ENCODE measurements around the gene GRB7. TPM values are rescaled to one million over a fixed set of nuclear protein-coding genes. Genes with fewer than 3 reads are reported as not detected.
A peak's percentile ranks its signal among the peaks of the same experiment; 100 is the strongest.

The GRB7 gene
- total and polyA plus RNA-seq, 10 of the 15 experiments (the other 5 are each of a cell fraction or from before 2014, with no cell fraction given), result 0.05 to 0.34 (median 0.19) TPM; not detected in 4

DNA sequence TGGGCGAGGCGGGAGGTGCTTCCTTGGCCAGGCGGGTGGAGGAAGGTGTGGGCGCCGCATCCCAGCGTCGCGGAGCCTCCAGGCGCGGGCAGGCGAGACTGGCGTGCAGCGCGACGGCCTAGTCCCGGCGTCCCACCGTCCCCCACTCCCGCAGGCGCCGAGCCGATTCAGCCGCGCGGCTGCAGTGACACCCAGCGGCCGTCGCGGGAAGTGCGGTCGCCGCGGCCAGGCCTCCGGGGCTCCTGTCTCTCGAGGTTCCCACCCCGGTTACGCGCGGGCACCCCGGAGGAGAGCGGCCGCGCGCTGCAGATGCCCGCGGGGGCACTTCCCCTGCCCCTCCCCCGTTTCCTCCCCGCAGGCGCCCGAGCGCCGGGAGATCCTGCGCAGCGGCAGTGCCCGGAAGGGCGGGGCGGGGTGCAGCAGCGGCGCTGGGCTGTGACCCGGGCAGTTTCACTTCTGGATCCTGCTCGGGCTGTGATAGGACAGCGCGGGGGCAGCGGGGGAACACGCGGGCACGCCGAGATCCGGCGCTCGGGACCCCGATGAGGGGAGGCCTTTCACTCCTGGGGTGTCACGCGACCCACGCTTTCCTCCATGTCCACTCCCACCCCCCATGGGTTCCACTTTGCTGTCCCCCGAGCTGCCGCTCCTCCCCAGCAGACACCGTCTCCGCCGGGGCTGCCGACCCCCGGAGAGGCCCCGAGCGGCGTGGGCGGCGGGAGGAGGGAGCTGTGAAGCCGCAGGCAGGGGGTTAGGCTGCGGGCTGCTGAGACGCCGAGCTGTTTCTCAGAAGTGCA is 16.6 kb downstream of the GRB7 start (continued):
- TF ChIP-seq SPI1 (IDR thresholded peaks at IDR 0.05; ENCODE audit: borderline replicate concordance, insufficient read depth, low read depth, low read length) (peak; percentile 78), BMI1 (IDR thresholded peaks at IDR 0.05; ENCODE audit: borderline replicate concordance) (peak; percentile 53; the same call in 1 of the 2 replicates), YY1 (IDR thresholded peaks at IDR 0.05; ENCODE audit: low read depth, low read length) (peak; percentile 48), CEBPB (IDR thresholded peaks at IDR 0.05; ENCODE audit: borderline replicate concordance in 1 of 2, low read depth in 2 of 2, low read length in 2 of 2) (no peak), NFYA (IDR thresholded peaks at IDR 0.05; ENCODE audit: borderline replicate concordance, low read depth, low read length) (no peak), CREB1 (IDR thresholded peaks at IDR 0.05; ENCODE audit: low read depth) (peak; percentile 63; the same call in 1 of the 2 replicates), NR2C2 (IDR thresholded peaks at IDR 0.05; ENCODE audit: borderline replicate concordance, control insufficient read depth, insufficient read length, low read depth) (no peak), STAT3 (IDR thresholded peaks at IDR 0.05; ENCODE audit: low read depth, low read length) (no peak), YBX1 (IDR thresholded peaks at IDR 0.05) (no peak), BHLHE40 (IDR thresholded peaks at IDR 0.05; ENCODE audit: borderline replicate concordance in 1 of 2, low read depth in 2 of 2, low read length in 1 of 2) (peak; percentile 93 to 96), KDM1A (IDR thresholded peaks at IDR 0.05; ENCODE audit: borderline replicate concordance) (no peak), CHD4 (IDR thresholded peaks at IDR 0.05) (no peak), RELA (IDR thresholded peaks at IDR 0.05; ENCODE audit: borderline replicate concordance, partially characterized antibody) (no peak), RCOR1 (conservative IDR thresholded peaks at IDR 0.05; ENCODE audit: low read depth, low read length) (0 out of 2 replicates have a peak, but pooled peaks have one; percentile 47), NFYB (IDR thresholded peaks at IDR 0.05; ENCODE audit: insufficient read depth, low read depth, low read length) (peak; percentile 69; the same call in 1 of the 2 replicates), FOXM1 (IDR thresholded peaks at IDR 0.05; ENCODE audit: low read depth, low read length) (peak; percentile 15; the same call in 1 of the 2 replicates), WRNIP1 (IDR thresholded peaks at IDR 0.05; ENCODE audit: borderline replicate concordance, low read depth, low read length) (no peak), CHD1 (IDR thresholded peaks at IDR 0.05; ENCODE audit: low read depth, low read length) (0 out of 2 replicates have a peak, but pooled peaks have one; percentile 58), EED (IDR thresholded peaks at IDR 0.05; ENCODE audit: low read depth) (peak; percentile 90), RAD21 (IDR thresholded peaks at IDR 0.05; ENCODE audit: insufficient read depth, low read depth, low read length) (peak; percentile 80), KLF5 (IDR thresholded peaks at IDR 0.05; ENCODE audit: partially characterized antibody) (no peak), ZNF207 (IDR thresholded peaks at IDR 0.05; ENCODE audit: borderline replicate concordance) (peak; percentile 76; the same call in 1 of the 2 replicates), SREBF2 (IDR thresholded peaks at IDR 0.05; ENCODE audit: low read length) (no peak)
- TF ChIP-seq, protein P1, sequence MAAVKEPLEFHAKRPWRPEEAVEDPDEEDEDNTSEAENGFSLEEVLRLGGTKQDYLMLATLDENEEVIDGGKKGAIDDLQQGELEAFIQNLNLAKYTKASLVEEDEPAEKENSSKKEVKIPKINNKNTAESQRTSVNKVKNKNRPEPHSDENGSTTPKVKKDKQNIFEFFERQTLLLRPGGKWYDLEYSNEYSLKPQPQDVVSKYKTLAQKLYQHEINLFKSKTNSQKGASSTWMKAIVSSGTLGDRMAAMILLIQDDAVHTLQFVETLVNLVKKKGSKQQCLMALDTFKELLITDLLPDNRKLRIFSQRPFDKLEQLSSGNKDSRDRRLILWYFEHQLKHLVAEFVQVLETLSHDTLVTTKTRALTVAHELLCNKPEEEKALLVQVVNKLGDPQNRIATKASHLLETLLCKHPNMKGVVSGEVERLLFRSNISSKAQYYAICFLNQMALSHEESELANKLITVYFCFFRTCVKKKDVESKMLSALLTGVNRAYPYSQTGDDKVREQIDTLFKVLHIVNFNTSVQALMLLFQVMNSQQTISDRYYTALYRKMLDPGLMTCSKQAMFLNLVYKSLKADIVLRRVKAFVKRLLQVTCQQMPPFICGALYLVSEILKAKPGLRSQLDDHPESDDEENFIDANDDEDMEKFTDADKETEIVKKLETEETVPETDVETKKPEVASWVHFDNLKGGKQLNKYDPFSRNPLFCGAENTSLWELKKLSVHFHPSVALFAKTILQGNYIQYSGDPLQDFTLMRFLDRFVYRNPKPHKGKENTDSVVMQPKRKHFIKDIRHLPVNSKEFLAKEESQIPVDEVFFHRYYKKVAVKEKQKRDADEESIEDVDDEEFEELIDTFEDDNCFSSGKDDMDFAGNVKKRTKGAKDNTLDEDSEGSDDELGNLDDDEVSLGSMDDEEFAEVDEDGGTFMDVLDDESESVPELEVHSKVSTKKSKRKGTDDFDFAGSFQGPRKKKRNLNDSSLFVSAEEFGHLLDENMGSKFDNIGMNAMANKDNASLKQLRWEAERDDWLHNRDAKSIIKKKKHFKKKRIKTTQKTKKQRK (IDR thresholded peaks at IDR 0.05; ENCODE audit: low read depth, low read length), result no peak; the same call in 1 of the 2 replicates
- TF ChIP-seq, protein P2, sequence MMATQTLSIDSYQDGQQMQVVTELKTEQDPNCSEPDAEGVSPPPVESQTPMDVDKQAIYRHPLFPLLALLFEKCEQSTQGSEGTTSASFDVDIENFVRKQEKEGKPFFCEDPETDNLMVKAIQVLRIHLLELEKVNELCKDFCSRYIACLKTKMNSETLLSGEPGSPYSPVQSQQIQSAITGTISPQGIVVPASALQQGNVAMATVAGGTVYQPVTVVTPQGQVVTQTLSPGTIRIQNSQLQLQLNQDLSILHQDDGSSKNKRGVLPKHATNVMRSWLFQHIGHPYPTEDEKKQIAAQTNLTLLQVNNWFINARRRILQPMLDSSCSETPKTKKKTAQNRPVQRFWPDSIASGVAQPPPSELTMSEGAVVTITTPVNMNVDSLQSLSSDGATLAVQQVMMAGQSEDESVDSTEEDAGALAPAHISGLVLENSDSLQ (IDR thresholded peaks at IDR 0.05), result no peak; the same call in 1 of the 2 replicates
- TF ChIP-seq, protein P3, sequence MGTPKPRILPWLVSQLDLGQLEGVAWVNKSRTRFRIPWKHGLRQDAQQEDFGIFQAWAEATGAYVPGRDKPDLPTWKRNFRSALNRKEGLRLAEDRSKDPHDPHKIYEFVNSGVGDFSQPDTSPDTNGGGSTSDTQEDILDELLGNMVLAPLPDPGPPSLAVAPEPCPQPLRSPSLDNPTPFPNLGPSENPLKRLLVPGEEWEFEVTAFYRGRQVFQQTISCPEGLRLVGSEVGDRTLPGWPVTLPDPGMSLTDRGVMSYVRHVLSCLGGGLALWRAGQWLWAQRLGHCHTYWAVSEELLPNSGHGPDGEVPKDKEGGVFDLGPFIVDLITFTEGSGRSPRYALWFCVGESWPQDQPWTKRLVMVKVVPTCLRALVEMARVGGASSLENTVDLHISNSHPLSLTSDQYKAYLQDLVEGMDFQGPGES (IDR thresholded peaks at IDR 0.05), result no peak
